Measurements from ENCODE around the gene VWA2.

The VWA2 gene

GRCh38 chr10:114274616-114275453 is 35.8 kb downstream of the VWA2 start:
- ChIA-PET CTCF (no interaction called here), POLR2A (no interaction called here)
- H3K4me3 ChIP-seq (ENCODE audit: low read depth, low read length), result no peak overlapping the region
- H3K9me3 ChIP-seq (ENCODE audit: control insufficient read depth, insufficient read depth, low read depth, low read length), result no peaks in the 10 kb centered on the region
- H3K4me1 ChIP-seq (ENCODE audit: control insufficient read depth, insufficient read depth, low read length), result no peaks in the 10 kb centered on the region
- TF ChIP-seq ZNF488 (tag by site-specific recombination; IDR thresholded peaks at IDR 0.05) (no peak), ATF2 (tag by site-specific recombination; IDR thresholded peaks at IDR 0.05; ENCODE audit: low read depth) (peak; percentile 79)
- H3K36me3 ChIP-seq (ENCODE audit: control insufficient read depth in 2 of 2, insufficient read depth in 1 of 2, low read length in 2 of 2), result no peaks in the 10 kb centered on the region
- no peak overlapping the region for H3K27ac ChIP-seq (ENCODE audit: extremely low read depth, low read depth, low read length)

- Histone ChIP-seq H3K27ac (ENCODE audit: extremely low read depth, low read depth, low read length) (no peak overlapping the region), H3K4me1 (ENCODE audit: control insufficient read depth, insufficient read depth, low read length) (no peaks in the 10 kb centered on the region), H3K9me3 (ENCODE audit: control insufficient read depth, insufficient read depth, low read depth, low read length) (no peaks in the 10 kb centered on the region), H3K36me3 (ENCODE audit: control insufficient read depth in 2 of 2, insufficient read depth in 1 of 2, low read length in 2 of 2) (no peaks in the 10 kb centered on the region), H3K4me3 (ENCODE audit: low read depth, low read length) (no peak overlapping the region)
- ChIA-PET CTCF (no interaction called here), POLR2A (no interaction called here)
- TF ChIP-seq ZNF785 (tag by site-specific recombination; IDR thresholded peaks at IDR 0.05) (no peak), KLF7 (tag by site-specific recombination; IDR thresholded peaks at IDR 0.05; ENCODE audit: borderline replicate concordance) (no peak), HIC1 (tag by site-specific recombination; IDR thresholded peaks at IDR 0.05) (no peak), ZNF132 (tag by site-specific recombination; IDR thresholded peaks at IDR 0.05; ENCODE audit: borderline replicate concordance) (no peak), ZNF148 (tag by site-specific recombination; IDR thresholded peaks at IDR 0.05; ENCODE audit: borderline replicate concordance) (no peak), FEZF1 (tag by site-specific recombination; IDR thresholded peaks at IDR 0.05) (no peak)
Measured at GRCh38 chr10:114276066-114276465, 37.0 kb downstream of the VWA2 start.

- POLR2A ChIA-PET, result no interaction called here
- CTCF ChIA-PET, result no interaction called here
- TF ChIP-seq ZNF600 (tag by site-specific recombination; IDR thresholded peaks at IDR 0.05) (no peak), ZNF555 (tag by site-specific recombination; conservative IDR thresholded peaks at IDR 0.05) (no peak), ZNF544 (tag by site-specific recombination; IDR thresholded peaks at IDR 0.05) (no peak), ZBTB1 (tag by site-specific recombination; IDR thresholded peaks at IDR 0.05) (no peak), ZBTB17 (tag by site-specific recombination; IDR thresholded peaks at IDR 0.05) (no peak), SALL2 (tag by site-specific recombination; IDR thresholded peaks at IDR 0.05; ENCODE audit: borderline replicate concordance) (no peak), FEZF1 (tag by site-specific recombination; IDR thresholded peaks at IDR 0.05) (no peak), ZSCAN5A (tag by site-specific recombination; IDR thresholded peaks at IDR 0.05) (no peak), ATF2 (tag by site-specific recombination; IDR thresholded peaks at IDR 0.05; ENCODE audit: low read depth) (no peak), ZNF394 (tag by site-specific recombination; IDR thresholded peaks at IDR 0.05; ENCODE audit: borderline replicate concordance) (no peak), MZF1 (tag by site-specific recombination; IDR thresholded peaks at IDR 0.05; ENCODE audit: borderline replicate concordance) (no peak)
Measured at GRCh38 chr10:114276671-114277070, 37.6 kb downstream of the VWA2 start.

More at GRCh38 chr10:114276671-114277070, 37.6 kb downstream of the VWA2 start:
- no peaks in the 10 kb centered on the region for H3K4me1 ChIP-seq (ENCODE audit: control insufficient read depth, insufficient read depth, low read length)
- no peak overlapping the region for H3K27ac ChIP-seq (ENCODE audit: extremely low read depth, low read depth, low read length)
- H3K9me3 ChIP-seq (ENCODE audit: control insufficient read depth, insufficient read depth, low read depth, low read length), result no peaks in the 10 kb centered on the region
- no peak overlapping the region for H3K4me3 ChIP-seq (ENCODE audit: low read depth, low read length)
- no peaks in the 10 kb centered on the region for H3K36me3 ChIP-seq (ENCODE audit: control insufficient read depth in 2 of 2, insufficient read depth in 1 of 2, low read length in 2 of 2)
